Endodermal cell (in vitro differentiated cells): ENCODE results near the gene ZBTB46. TPM values are rescaled to one million over a fixed set of nuclear protein-coding genes. Genes with fewer than 3 reads are reported as not detected.

Experiments
- DNase-seq: peaks from one replicate; pipeline ENCODE4 v3.0.0-alpha.2; 2017
- H3K27ac ChIP-seq: 2 replicates; pipeline ENCODE4 v1.5.1; 2013; ENCODE audit warnings: mild to moderate bottlenecking, low read depth, low read length, moderate library complexity
- H3K27me3 ChIP-seq: 2 replicates; pipeline ENCODE4 v1.6.1; 2013; ENCODE audit warnings: mild to moderate bottlenecking, low read length, moderate library complexity; ENCODE audit not compliant: insufficient read depth, control insufficient read depth, poor library complexity, severe bottlenecking
- H3K36me3 ChIP-seq: 2 replicates; pipeline ENCODE4 v1.7.0; 2013; ENCODE audit warnings: mild to moderate bottlenecking, low read length, moderate library complexity; ENCODE audit not compliant: control insufficient read depth, insufficient read depth
- H3K4me1 ChIP-seq: one replicate; pipeline ENCODE4 v1.7.0; 2013; ENCODE audit warnings: low read length; ENCODE audit not compliant: control insufficient read depth, insufficient read depth
- H3K4me3 ChIP-seq: 2 replicates; pipeline ENCODE4 v1.5.1; 2013; ENCODE audit warnings: mild to moderate bottlenecking, low read length, moderate library complexity
- H3K9ac ChIP-seq: 2 replicates; pipeline ENCODE4 v1.6.1; 2013; ENCODE audit warnings: mild to moderate bottlenecking, low read length, moderate library complexity; ENCODE audit not compliant: poor library complexity, severe bottlenecking; ENCODE audit errors: extremely low read depth
- H3K9me3 ChIP-seq: 2 replicates; pipeline ENCODE4 v1.6.1; 2013; ENCODE audit warnings: mild to moderate bottlenecking, low read length, moderate library complexity; ENCODE audit not compliant: control insufficient read depth
- H3K27ac Mint-ChIP-seq: 2 replicates; pipeline ENCODE4 v1.8.0; 2020; ENCODE audit warnings: mixed read lengths
- H3K27me3 Mint-ChIP-seq: 2 replicates; pipeline ENCODE4 v1.8.0; 2021; ENCODE audit warnings: mild to moderate bottlenecking, mixed read lengths; ENCODE audit not compliant: insufficient read depth
- H3K36me3 Mint-ChIP-seq: 2 replicates; pipeline ENCODE4 v1.8.0; 2020; ENCODE audit warnings: low read depth, mixed read lengths
- H3K4me1 Mint-ChIP-seq: 2 replicates; pipeline ENCODE4 v1.8.0; 2020; ENCODE audit warnings: mixed read lengths
- H3K4me3 Mint-ChIP-seq: 2 replicates; pipeline ENCODE4 v1.8.0; 2020; ENCODE audit warnings: mild to moderate bottlenecking, moderate library complexity, mixed read lengths
- H3K9me3 Mint-ChIP-seq: 2 replicates; pipeline ENCODE4 v1.8.0; 2020; ENCODE audit warnings: mild to moderate bottlenecking, mixed read lengths
- CTCF ChIP-seq: fragments of 200-600 bp; sonication (generic); conservative IDR thresholded peaks from 2 replicates; pipeline ENCODE4 v1.5.0; 2021; ENCODE audit warnings: antibody characterized with exemption, mild to moderate bottlenecking
- WGBS, 2 experiments: methylation state at CpG; one replicate each; pipeline versions ENCODE4 v1.1.5 to v1.1.7; 2013; ENCODE audit warnings: missing lambda C conversion rate in 2 of 2, mixed read lengths in 1 of 2; ENCODE audit not compliant: insufficient coverage in 1 of 2, insufficient read length in 1 of 2; 5-methylcytosine and 5-hydroxymethylcytosine counted together
- total RNA-seq, 2 donors: library from RNA; stranded (reverse); fragmentation: NEBNext Ultra II Directional in 1 of 2; extraction: Animal tissue kit (Norgen Biotek cat#: 25700) in 1 of 2; gene quantifications; 2 replicates in 1 of 2; 3 replicates in 1 of 2; pipeline ENCODE4 v1.2.1, GENCODE V29; 2021

ZBTB46 gene
- total RNA-seq, 2 donors from 2014 or later: 24.9 to 25.9 TPM

- Histone ChIP-seq H3K4me1 (peaks cover 7% of the 10 kb centered on the region), H3K36me3 (peaks cover 29% of the 10 kb centered on the region), H3K4me3 (no peak overlapping the region), H3K9me3 (no peaks in the 10 kb centered on the region), H3K9ac (no peak overlapping the region), H3K27ac (no peak overlapping the region), H3K27me3 (no peaks in the 10 kb centered on the region)
- no peak overlapping the region for H3K27ac Mint-ChIP-seq
- no peaks in the 10 kb centered on the region for H3K27me3 Mint-ChIP-seq
- WGBS, 2 experiments: 95 to 96% methylated on average over 18 to 26 of the region's 26 CpGs
- TF ChIP-seq CTCF: no peak
- H3K4me3 Mint-ChIP-seq: no peak overlapping the region
- H3K4me1 Mint-ChIP-seq: peaks cover 2% of the 10 kb centered on the region
- H3K9me3 Mint-ChIP-seq: no peaks in the 10 kb centered on the region
- H3K36me3 Mint-ChIP-seq: peaks cover 14% of the 10 kb centered on the region
- DNase-seq: peak; percentile 43
Observed at GRCh38 chr20:63745961-63746731, 84.9 kb downstream of the ZBTB46 start.

DNA sequence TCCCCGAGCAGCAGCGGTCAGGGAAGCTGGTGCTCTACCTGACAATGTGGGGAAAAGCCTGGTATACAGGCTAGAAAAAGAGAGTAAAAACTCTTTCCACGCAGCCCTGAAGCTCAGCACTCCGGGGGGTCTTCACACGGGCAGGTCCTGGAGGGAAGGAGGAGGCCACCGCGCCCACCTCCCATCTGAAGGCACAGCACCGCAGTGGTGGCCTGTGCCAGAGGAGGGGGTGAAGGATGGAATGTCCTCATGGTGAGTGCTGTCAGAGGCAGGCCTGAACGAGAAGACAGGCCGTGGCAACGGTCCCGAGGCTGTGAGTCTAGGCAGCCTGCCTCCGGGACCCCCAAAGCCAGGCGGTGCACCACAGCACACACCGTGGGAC is 85.6 kb downstream of the ZBTB46 start:
- no peaks in the 10 kb centered on the region for H3K9me3 Mint-ChIP-seq
- TF ChIP-seq CTCF: no peak
- no peak overlapping the region for H3K4me3 Mint-ChIP-seq
- peak; percentile 49 for DNase-seq
- no peaks in the 10 kb centered on the region for H3K9me3 ChIP-seq
- H3K27me3 Mint-ChIP-seq: no peaks in the 10 kb centered on the region
- H3K4me3 ChIP-seq: no peak overlapping the region
- H3K27ac ChIP-seq: peak overlapping the region; percentile 41
- WGBS, 2 experiments: 85 to 87% methylated on average over 9 to 15 of the region's 15 CpGs
- H3K4me1 Mint-ChIP-seq: no peaks in the 10 kb centered on the region
- peaks cover 8% of the 10 kb centered on the region for H3K4me1 ChIP-seq
- H3K36me3 Mint-ChIP-seq: peaks cover 14% of the 10 kb centered on the region
- no peaks in the 10 kb centered on the region for H3K27me3 ChIP-seq
- no peak overlapping the region for H3K27ac Mint-ChIP-seq
- peaks cover 29% of the 10 kb centered on the region for H3K36me3 ChIP-seq
- no peak overlapping the region for H3K9ac ChIP-seq

GRCh38 chr20:63744574-63745423 is 86.3 kb downstream of the ZBTB46 start:
- Mint-ChIP-seq H3K4me3 (no peak overlapping the region), H3K27ac (no peak overlapping the region), H3K36me3 (peaks cover 14% of the 10 kb centered on the region), H3K9me3 (no peaks in the 10 kb centered on the region), H3K27me3 (no peaks in the 10 kb centered on the region), H3K4me1 (no peaks in the 10 kb centered on the region)
- Histone ChIP-seq H3K36me3 (peaks cover 29% of the 10 kb centered on the region), H3K27me3 (no peaks in the 10 kb centered on the region), H3K4me1 (peaks cover 8% of the 10 kb centered on the region), H3K4me3 (no peak overlapping the region), H3K27ac (no peak overlapping the region), H3K9me3 (no peaks in the 10 kb centered on the region), H3K9ac (no peak overlapping the region)
- DNase-seq: no peak
- TF ChIP-seq CTCF: no peak
- WGBS, 2 experiments: 92% methylated on average over 14 to 25 of the region's 25 CpGs
